SK-N-SH (cell line): ENCODE results near the gene UGT2A3. TPM values are rescaled to one million over a fixed set of nuclear protein-coding genes. Genes with fewer than 3 reads are reported as not detected.

Experiments
- CTCF ChIA-PET: fragments of 300-600, 350-600 bp; formaldehyde crosslinking; extraction: SDS; loops from one replicate; lab custom pipeline; 2021; lab: Yijun Ruan, JAX
- POLR2A ChIA-PET: fragments of 350-600 bp; sonication (Branson Sonifier 250); formaldehyde crosslinking; extraction: SDS; loops from one replicate; lab custom pipeline; 2020; ENCODE audit warnings: antibody characterized with exemption, inconsistent platforms; lab: Yijun Ruan, JAX
- DNase-seq: peaks from one replicate; pipeline ENCODE4 v3.0.0; 2012
- H2AFZ ChIP-seq: fragments of 200-600 bp; sonication (generic); 2 replicates; pipeline ENCODE4 v1.8.1; 2016; ENCODE audit warnings: antibody characterized with exemption, mild to moderate bottlenecking, low read depth
- H3F3A ChIP-seq: fragments of 200-600 bp; sonication (generic); replicated peaks from 2 replicates; pipeline ENCODE3; 2016; ENCODE audit warnings: antibody characterized with exemption, mild to moderate bottlenecking; ENCODE audit not compliant: insufficient read depth
- H3K27ac ChIP-seq, 2 experiments: fragments of 200-500 bp in 1 of 2; fragments of 200-600 bp in 1 of 2; sonication (Bioruptor generic) in 1 of 2; sonication (generic), shearing (Covaris generic) in 1 of 2; 2 replicates each; pipeline versions ENCODE4 v1.5.1 to v1.6.1; 2014 to 2016; ENCODE audit warnings: low read depth in 2 of 2, inconsistent platforms in 1 of 2, low read length in 1 of 2, mild to moderate bottlenecking in 1 of 2, mixed read lengths in 1 of 2
- H3K27me3 ChIP-seq: fragments of 200-600 bp; sonication (generic), shearing (Covaris generic); 2 replicates; pipeline ENCODE4 v1.6.1; 2016; ENCODE audit warnings: mixed run types; ENCODE audit not compliant: insufficient read depth
- H3K36me3 ChIP-seq, 2 experiments: fragments of 200-500 bp in 1 of 2; fragments of 200-600 bp in 1 of 2; sonication (Bioruptor generic) in 1 of 2; sonication (generic) in 1 of 2; replicated peaks in 1 of 2; 2 replicates each; pipeline versions ENCODE3 to v1.5.1; 2014 to 2016; ENCODE audit warnings: low read length in 1 of 2, mild to moderate bottlenecking in 1 of 2; ENCODE audit not compliant: insufficient read depth in 2 of 2, control insufficient read depth in 1 of 2
- H3K4me1 ChIP-seq, 2 experiments: fragments of 200-500 bp in 1 of 2; fragments of 200-600 bp in 1 of 2; sonication (Bioruptor generic) in 1 of 2; sonication (generic), shearing (Covaris generic) in 1 of 2; 2 replicates each; pipeline versions ENCODE4 v1.5.1 to v1.6.1; 2014 to 2016; ENCODE audit warnings: low read depth in 1 of 2, low read length in 1 of 2, mixed run types in 1 of 2; ENCODE audit not compliant: insufficient read depth in 2 of 2, control insufficient read depth in 1 of 2
- H3K4me2 ChIP-seq: fragments of 200-600 bp; sonication (generic), shearing (Covaris generic); 2 replicates; pipeline ENCODE4 v1.6.1; 2017; ENCODE audit warnings: mixed run types
- H3K4me3 ChIP-seq, 2 experiments: fragments of 200-500 bp in 1 of 2; fragments of 200-600 bp in 1 of 2; sonication (Bioruptor generic) in 1 of 2; sonication (generic), shearing (Covaris generic) in 1 of 2; 2 replicates each; pipeline versions ENCODE4 v1.5.1 to v1.8.1; 2014 to 2016; ENCODE audit warnings: low read depth in 2 of 2, inconsistent platforms in 1 of 2, low read length in 1 of 2, mild to moderate bottlenecking in 1 of 2, mixed read lengths in 1 of 2, moderate library complexity in 1 of 2
- H3K79me2 ChIP-seq: fragments of 200-600 bp; sonication (generic); 2 replicates; pipeline ENCODE4 v1.8.1; 2017; ENCODE audit warnings: mild to moderate bottlenecking; ENCODE audit not compliant: insufficient read depth
- H3K9ac ChIP-seq: fragments of 200-600 bp; sonication (generic); 2 replicates; pipeline ENCODE4 v1.6.1; 2017; ENCODE audit warnings: mixed run types
- H3K9me2 ChIP-seq: fragments of 200-600 bp; sonication (generic); 2 replicates; pipeline ENCODE4 v1.6.1; 2017; ENCODE audit warnings: mixed run types
- H3K9me3 ChIP-seq: fragments of 200-600 bp; sonication (generic); 2 replicates; pipeline ENCODE4 v1.6.1; 2017; ENCODE audit warnings: mixed run types, mild to moderate bottlenecking, moderate library complexity
- H4K20me1 ChIP-seq: fragments of 200-600 bp; sonication (generic); 2 replicates; pipeline ENCODE4 v1.6.1; 2017; ENCODE audit warnings: mild to moderate bottlenecking, mixed run types; ENCODE audit not compliant: insufficient read depth
- ELF1 ChIP-seq: IDR thresholded peaks from 2 replicates; pipeline ENCODE4 v1.4.0; 2012
- EP300 ChIP-seq, 2 experiments: IDR thresholded peaks; 2 replicates each; pipeline versions ENCODE4 v1.4.0 to v1.6.1; 2012; ENCODE audit warnings: borderline replicate concordance in 1 of 2, low read depth in 1 of 2, low read length in 1 of 2
- FOXM1 ChIP-seq: IDR thresholded peaks from 2 replicates; pipeline ENCODE4 v1.4.0; 2012; ENCODE audit warnings: low read depth, mild to moderate bottlenecking
- GABPA ChIP-seq: IDR thresholded peaks from 2 replicates; pipeline ENCODE4 v1.4.0; 2012; ENCODE audit warnings: low read depth, mild to moderate bottlenecking
- GATA2 ChIP-seq: sonication (generic); formaldehyde crosslinking; IDR thresholded peaks from 2 replicates; pipeline ENCODE4 v1.5.0; 2020; ENCODE audit warnings: mild to moderate bottlenecking, missing genetic modification reagents
- JUND ChIP-seq: IDR thresholded peaks from 2 replicates; pipeline ENCODE4 v1.4.0; 2012
- NRF1 ChIP-seq: IDR thresholded peaks from 2 replicates; pipeline ENCODE4 v1.6.1; 2012; ENCODE audit warnings: low read depth, mild to moderate bottlenecking, low read length
- POLR2AphosphoS5 ChIP-seq: IDR thresholded peaks from 2 replicates; pipeline ENCODE4 v1.6.1; 2012; ENCODE audit warnings: low read depth, low read length
- RAD21 ChIP-seq: IDR thresholded peaks from 2 replicates; pipeline ENCODE4 v1.6.1; 2012; ENCODE audit warnings: mild to moderate bottlenecking, low read length
- RCOR1 ChIP-seq: fragments of 150-350 bp; IDR thresholded peaks from 2 replicates; pipeline ENCODE4 v1.6.1; 2017; ENCODE audit warnings: antibody characterized with exemption, low read length
- RFX5 ChIP-seq: IDR thresholded peaks from 2 replicates; pipeline ENCODE4 v1.6.1; 2012; ENCODE audit warnings: mild to moderate bottlenecking, improper control_type of control experiment, low read length
- RXRA ChIP-seq: IDR thresholded peaks from 2 replicates; pipeline ENCODE4 v1.4.0; 2012; ENCODE audit warnings: low read depth, mild to moderate bottlenecking, borderline replicate concordance
- SMC3 ChIP-seq: IDR thresholded peaks from 2 replicates; pipeline ENCODE4 v1.6.1; 2012; ENCODE audit warnings: low read depth, low read length, improper control_type of control experiment
- TAF1 ChIP-seq: IDR thresholded peaks from 2 replicates; pipeline ENCODE4 v1.6.1; 2012; ENCODE audit warnings: low read depth, mild to moderate bottlenecking, low read length, moderate library complexity, borderline replicate concordance
- TCF12 ChIP-seq: IDR thresholded peaks from 2 replicates; pipeline ENCODE4 v1.4.0; 2012
- TEAD4 ChIP-seq: IDR thresholded peaks from 2 replicates; pipeline ENCODE4 v1.4.0; 2012; ENCODE audit warnings: mild to moderate bottlenecking, borderline replicate concordance; ENCODE audit not compliant: insufficient read depth
- WGBS: methylation state at CpG from one replicate; pipeline ENCODE4 v1.1.6; 2017; ENCODE audit warnings: low lambda C conversion rate; 5-methylcytosine and 5-hydroxymethylcytosine counted together
- polyA plus RNA-seq, 3 experiments: library from polyadenylated mRNA; depleted of rRNA; stranded (reverse); fragments of >200 nt; gene quantifications; 2 replicates each; pipeline ENCODE4 v1.2.3, GENCODE V29; 2012
- TF ChIP-seq, protein P1 (sequence below): fragments of 150-350 bp; IDR thresholded peaks from 2 replicates; pipeline ENCODE4 v1.6.1; 2017; ENCODE audit warnings: antibody characterized with exemption, low read length, low read depth, borderline replicate concordance
- TF ChIP-seq, protein P2 (sequence below): IDR thresholded peaks from 2 replicates; pipeline ENCODE4; 2012
- TF ChIP-seq, protein P3 (sequence below): IDR thresholded peaks from 2 replicates; pipeline ENCODE4 v1.4.0; 2012; ENCODE audit warnings: low read depth, borderline replicate concordance
- TF ChIP-seq, protein P4 (sequence below): IDR thresholded peaks from 2 replicates; pipeline ENCODE4 v1.6.1; 2012; ENCODE audit warnings: mild to moderate bottlenecking, low read depth, low read length, moderate library complexity
- TF ChIP-seq, protein P5 (sequence below): IDR thresholded peaks from 2 replicates; pipeline ENCODE4 v1.4.0; 2012; ENCODE audit warnings: low read depth, borderline replicate concordance

Gene UGT2A3
- polyA plus RNA-seq, 1 of the 3 experiments (the other 2 are of a cell fraction), result not detected

DNA sequence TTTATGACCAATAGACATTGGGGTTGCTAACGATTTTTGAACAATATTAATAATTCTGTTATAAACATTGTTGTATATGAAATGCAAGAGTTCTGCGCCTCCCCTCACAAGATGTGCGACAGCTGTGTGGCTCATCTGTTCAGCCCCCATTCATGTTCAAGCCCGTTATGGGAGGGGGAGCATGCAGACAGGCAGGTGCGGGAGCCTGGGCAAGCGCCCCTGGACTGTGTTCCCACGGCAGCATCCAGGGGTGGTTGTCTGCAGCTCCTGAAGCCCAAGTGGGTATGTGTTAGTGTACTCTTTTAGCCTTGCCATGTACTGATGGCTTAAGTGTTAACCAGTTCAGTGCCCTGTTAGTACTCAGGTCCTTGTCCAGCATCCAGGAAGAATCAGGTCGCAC, 34.6 kb downstream of the UGT2A3 start:
- WGBS, result 25% methylated on average over 8 of the region's 8 CpGs
- TF ChIP-seq SMC3, result no peak
- TF ChIP-seq, protein P1, sequence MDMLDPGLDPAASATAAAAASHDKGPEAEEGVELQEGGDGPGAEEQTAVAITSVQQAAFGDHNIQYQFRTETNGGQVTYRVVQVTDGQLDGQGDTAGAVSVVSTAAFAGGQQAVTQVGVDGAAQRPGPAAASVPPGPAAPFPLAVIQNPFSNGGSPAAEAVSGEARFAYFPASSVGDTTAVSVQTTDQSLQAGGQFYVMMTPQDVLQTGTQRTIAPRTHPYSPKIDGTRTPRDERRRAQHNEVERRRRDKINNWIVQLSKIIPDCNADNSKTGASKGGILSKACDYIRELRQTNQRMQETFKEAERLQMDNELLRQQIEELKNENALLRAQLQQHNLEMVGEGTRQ, result no peak
- TF ChIP-seq FOXM1, result no peak
- TF ChIP-seq TEAD4, result no peak
- TF ChIP-seq RXRA, result no peak
- no peak for TF ChIP-seq POLR2AphosphoS5
- no peak for TF ChIP-seq NRF1
- TF ChIP-seq, protein P2, sequence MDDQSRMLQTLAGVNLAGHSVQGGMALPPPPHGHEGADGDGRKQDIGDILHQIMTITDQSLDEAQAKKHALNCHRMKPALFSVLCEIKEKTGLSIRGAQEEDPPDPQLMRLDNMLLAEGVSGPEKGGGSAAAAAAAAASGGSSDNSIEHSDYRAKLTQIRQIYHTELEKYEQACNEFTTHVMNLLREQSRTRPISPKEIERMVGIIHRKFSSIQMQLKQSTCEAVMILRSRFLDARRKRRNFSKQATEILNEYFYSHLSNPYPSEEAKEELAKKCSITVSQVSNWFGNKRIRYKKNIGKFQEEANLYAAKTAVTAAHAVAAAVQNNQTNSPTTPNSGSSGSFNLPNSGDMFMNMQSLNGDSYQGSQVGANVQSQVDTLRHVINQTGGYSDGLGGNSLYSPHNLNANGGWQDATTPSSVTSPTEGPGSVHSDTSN, result no peak
- TF ChIP-seq JUND, result no peak
- no peak for TF ChIP-seq EP300 (IDR thresholded peaks at IDR 0.05; ENCODE audit: borderline replicate concordance in 1 of 2, low read depth in 1 of 2, low read length in 1 of 2)
- no peak for TF ChIP-seq ELF1
- TF ChIP-seq RFX5, result no peak
- no peak for TF ChIP-seq TCF12
- Histone ChIP-seq H3F3A (no peaks in the 10 kb centered on the region), H3K27me3 (no peaks in the 10 kb centered on the region), H3K36me3 (no peaks in the 10 kb centered on the region), H3K79me2 (no peaks in the 10 kb centered on the region), H4K20me1 (no peaks in the 10 kb centered on the region), H3K9ac (no peak overlapping the region), H3K4me1 (no peaks in the 10 kb centered on the region), H3K9me2 (no peaks in the 10 kb centered on the region), H3K9me3 (no peaks in the 10 kb centered on the region), H2AFZ (no peak overlapping the region), H3K4me3 (no peak overlapping the region), H3K4me2 (no peak overlapping the region), H3K27ac (no peak overlapping the region)
- CTCF ChIA-PET, result no interaction called here
- POLR2A ChIA-PET, result no interaction called here
- DNase-seq, result no peak

DNA sequence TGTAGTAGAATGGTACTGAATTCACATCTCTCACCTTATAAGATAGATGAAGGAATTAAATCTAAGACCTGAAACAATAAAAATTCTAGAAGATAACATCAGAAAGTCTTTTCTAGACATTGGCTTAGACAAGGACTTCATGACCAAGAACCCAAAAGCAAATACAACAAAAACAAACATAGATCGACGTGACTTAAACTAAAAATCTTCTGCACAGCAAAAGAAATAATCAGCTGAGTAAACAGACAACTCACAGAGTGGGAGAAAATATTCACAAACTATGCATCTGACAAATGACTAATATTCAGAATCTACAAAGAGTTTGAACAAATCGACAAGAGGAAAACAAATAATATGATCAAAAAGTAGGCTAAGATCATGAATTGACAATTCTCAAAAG, 38.8 kb downstream of the UGT2A3 start:
- DNase-seq, result no peak
- no peaks in the 10 kb centered on the region for H3K9me2 ChIP-seq
- under 1% methylated on average over 3 of the region's 3 CpGs for WGBS
- H4K20me1 ChIP-seq, result no peaks in the 10 kb centered on the region
- H3K4me3 ChIP-seq, result no peak overlapping the region
- no peak overlapping the region for H2AFZ ChIP-seq
- ChIA-PET CTCF (no interaction called here), POLR2A (no interaction called here)
- H3F3A ChIP-seq, result no peaks in the 10 kb centered on the region
- no peaks in the 10 kb centered on the region for H3K4me1 ChIP-seq
- peaks cover 5% of the 10 kb centered on the region; the same call in 1 of the 2 replicates for H3K27me3 ChIP-seq
- no peak overlapping the region for H3K4me2 ChIP-seq
- no peaks in the 10 kb centered on the region for H3K9me3 ChIP-seq
- no peaks in the 10 kb centered on the region for H3K79me2 ChIP-seq
- no peaks in the 10 kb centered on the region for H3K36me3 ChIP-seq
- H3K27ac ChIP-seq, result no peak overlapping the region
- H3K9ac ChIP-seq, result no peak overlapping the region
- TF ChIP-seq POLR2AphosphoS5 (no peak), RCOR1 (no peak), RFX5 (no peak), GATA2 (CRISPR knock-in tag) (no peak), EP300 (IDR thresholded peaks at IDR 0.05; ENCODE audit: borderline replicate concordance in 1 of 2, low read depth in 1 of 2, low read length in 1 of 2) (no peak), RAD21 (no peak), FOXM1 (no peak), TAF1 (no peak), GABPA (no peak)
- TF ChIP-seq, protein P3, sequence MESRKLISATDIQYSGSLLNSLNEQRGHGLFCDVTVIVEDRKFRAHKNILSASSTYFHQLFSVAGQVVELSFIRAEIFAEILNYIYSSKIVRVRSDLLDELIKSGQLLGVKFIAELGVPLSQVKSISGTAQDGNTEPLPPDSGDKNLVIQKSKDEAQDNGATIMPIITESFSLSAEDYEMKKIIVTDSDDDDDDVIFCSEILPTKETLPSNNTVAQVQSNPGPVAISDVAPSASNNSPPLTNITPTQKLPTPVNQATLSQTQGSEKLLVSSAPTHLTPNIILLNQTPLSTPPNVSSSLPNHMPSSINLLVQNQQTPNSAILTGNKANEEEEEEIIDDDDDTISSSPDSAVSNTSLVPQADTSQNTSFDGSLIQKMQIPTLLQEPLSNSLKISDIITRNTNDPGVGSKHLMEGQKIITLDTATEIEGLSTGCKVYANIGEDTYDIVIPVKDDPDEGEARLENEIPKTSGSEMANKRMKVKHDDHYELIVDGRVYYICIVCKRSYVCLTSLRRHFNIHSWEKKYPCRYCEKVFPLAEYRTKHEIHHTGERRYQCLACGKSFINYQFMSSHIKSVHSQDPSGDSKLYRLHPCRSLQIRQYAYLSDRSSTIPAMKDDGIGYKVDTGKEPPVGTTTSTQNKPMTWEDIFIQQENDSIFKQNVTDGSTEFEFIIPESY, result no peak
- TF ChIP-seq, protein P4, sequence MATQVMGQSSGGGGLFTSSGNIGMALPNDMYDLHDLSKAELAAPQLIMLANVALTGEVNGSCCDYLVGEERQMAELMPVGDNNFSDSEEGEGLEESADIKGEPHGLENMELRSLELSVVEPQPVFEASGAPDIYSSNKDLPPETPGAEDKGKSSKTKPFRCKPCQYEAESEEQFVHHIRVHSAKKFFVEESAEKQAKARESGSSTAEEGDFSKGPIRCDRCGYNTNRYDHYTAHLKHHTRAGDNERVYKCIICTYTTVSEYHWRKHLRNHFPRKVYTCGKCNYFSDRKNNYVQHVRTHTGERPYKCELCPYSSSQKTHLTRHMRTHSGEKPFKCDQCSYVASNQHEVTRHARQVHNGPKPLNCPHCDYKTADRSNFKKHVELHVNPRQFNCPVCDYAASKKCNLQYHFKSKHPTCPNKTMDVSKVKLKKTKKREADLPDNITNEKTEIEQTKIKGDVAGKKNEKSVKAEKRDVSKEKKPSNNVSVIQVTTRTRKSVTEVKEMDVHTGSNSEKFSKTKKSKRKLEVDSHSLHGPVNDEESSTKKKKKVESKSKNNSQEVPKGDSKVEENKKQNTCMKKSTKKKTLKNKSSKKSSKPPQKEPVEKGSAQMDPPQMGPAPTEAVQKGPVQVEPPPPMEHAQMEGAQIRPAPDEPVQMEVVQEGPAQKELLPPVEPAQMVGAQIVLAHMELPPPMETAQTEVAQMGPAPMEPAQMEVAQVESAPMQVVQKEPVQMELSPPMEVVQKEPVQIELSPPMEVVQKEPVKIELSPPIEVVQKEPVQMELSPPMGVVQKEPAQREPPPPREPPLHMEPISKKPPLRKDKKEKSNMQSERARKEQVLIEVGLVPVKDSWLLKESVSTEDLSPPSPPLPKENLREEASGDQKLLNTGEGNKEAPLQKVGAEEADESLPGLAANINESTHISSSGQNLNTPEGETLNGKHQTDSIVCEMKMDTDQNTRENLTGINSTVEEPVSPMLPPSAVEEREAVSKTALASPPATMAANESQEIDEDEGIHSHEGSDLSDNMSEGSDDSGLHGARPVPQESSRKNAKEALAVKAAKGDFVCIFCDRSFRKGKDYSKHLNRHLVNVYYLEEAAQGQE, result no peak
- TF ChIP-seq, protein P5, sequence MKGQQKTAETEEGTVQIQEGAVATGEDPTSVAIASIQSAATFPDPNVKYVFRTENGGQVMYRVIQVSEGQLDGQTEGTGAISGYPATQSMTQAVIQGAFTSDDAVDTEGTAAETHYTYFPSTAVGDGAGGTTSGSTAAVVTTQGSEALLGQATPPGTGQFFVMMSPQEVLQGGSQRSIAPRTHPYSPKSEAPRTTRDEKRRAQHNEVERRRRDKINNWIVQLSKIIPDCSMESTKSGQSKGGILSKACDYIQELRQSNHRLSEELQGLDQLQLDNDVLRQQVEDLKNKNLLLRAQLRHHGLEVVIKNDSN, result no peak
